AG04450 (cell line): ENCODE data around the gene ATXN7L2. TPM values are rescaled to one million over a fixed set of nuclear protein-coding genes. Genes with fewer than 3 reads are reported as not detected.

Experiments
- CTCF ChIA-PET: fragments of 300-600, 350-600 bp; formaldehyde crosslinking; extraction: SDS; loops from one replicate; lab custom pipeline; 2022; ENCODE audit warnings: antibody characterized with exemption, inconsistent platforms; lab: Charles Lee
- POLR2A ChIA-PET: fragments of 350-600 bp; formaldehyde crosslinking; extraction: SDS; loops from one replicate; lab custom pipeline; 2021; ENCODE audit warnings: antibody characterized with exemption, inconsistent platforms; lab: Yijun Ruan, JAX
- DNase-seq: peaks from one replicate; pipeline ENCODE4 v3.0.0-alpha.2; 2011; ENCODE audit warnings: low read depth, low spot score
- H3K27ac ChIP-seq: one replicate; pipeline ENCODE4 v1.5.1; 2012; ENCODE audit warnings: low read depth, low read length, control low read depth
- H3K27me3 ChIP-seq: one replicate; pipeline ENCODE4 v1.6.0; 2012; ENCODE audit warnings: low read length; ENCODE audit not compliant: control insufficient read depth, insufficient read depth
- H3K4me3 ChIP-seq: 2 replicates; pipeline ENCODE4 v1.5.1; 2011; ENCODE audit warnings: mild to moderate bottlenecking, low read depth, low read length, control low read depth
- H3K9me3 ChIP-seq: 2 replicates; pipeline ENCODE4 v1.5.1; 2012; ENCODE audit warnings: low read length; ENCODE audit not compliant: control insufficient read depth, insufficient read depth
- polyA plus RNA-seq: library from polyadenylated mRNA; depleted of rRNA; stranded (reverse); fragments of >200 nt; gene quantifications from 2 replicates; pipeline ENCODE4 v1.2.3, GENCODE V29; 2011
- TF ChIP-seq, protein P1 (sequence below): IDR thresholded peaks from 2 replicates; pipeline ENCODE4 v1.5.1; 2011; ENCODE audit warnings: low read depth, low read length, control low read depth, inconsistent platforms

ATXN7L2 gene
- polyA plus RNA-seq, 1 experiment: 1.5 TPM

GRCh38 chr1:109522026-109522425 lies 38.3 kb downstream of the ATXN7L2 start:
- H3K27me3 ChIP-seq: peaks cover 35% of the 10 kb centered on the region
- POLR2A ChIA-PET: no interaction called here
- CTCF ChIA-PET: interaction anchor here (0.7 to 1.3 kb wide), 3 partner anchors 10 to 32 kb away, joined by 3 to 12 read pairs (median 4); no protein-coding TSS in a partner anchor
- no peak for DNase-seq
- no peak overlapping the region for H3K4me3 ChIP-seq
- H3K9me3 ChIP-seq: no peaks in the 10 kb centered on the region
- TF ChIP-seq, protein P1, sequence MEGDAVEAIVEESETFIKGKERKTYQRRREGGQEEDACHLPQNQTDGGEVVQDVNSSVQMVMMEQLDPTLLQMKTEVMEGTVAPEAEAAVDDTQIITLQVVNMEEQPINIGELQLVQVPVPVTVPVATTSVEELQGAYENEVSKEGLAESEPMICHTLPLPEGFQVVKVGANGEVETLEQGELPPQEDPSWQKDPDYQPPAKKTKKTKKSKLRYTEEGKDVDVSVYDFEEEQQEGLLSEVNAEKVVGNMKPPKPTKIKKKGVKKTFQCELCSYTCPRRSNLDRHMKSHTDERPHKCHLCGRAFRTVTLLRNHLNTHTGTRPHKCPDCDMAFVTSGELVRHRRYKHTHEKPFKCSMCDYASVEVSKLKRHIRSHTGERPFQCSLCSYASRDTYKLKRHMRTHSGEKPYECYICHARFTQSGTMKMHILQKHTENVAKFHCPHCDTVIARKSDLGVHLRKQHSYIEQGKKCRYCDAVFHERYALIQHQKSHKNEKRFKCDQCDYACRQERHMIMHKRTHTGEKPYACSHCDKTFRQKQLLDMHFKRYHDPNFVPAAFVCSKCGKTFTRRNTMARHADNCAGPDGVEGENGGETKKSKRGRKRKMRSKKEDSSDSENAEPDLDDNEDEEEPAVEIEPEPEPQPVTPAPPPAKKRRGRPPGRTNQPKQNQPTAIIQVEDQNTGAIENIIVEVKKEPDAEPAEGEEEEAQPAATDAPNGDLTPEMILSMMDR: no peak
- no peak overlapping the region for H3K27ac ChIP-seq

DNA sequence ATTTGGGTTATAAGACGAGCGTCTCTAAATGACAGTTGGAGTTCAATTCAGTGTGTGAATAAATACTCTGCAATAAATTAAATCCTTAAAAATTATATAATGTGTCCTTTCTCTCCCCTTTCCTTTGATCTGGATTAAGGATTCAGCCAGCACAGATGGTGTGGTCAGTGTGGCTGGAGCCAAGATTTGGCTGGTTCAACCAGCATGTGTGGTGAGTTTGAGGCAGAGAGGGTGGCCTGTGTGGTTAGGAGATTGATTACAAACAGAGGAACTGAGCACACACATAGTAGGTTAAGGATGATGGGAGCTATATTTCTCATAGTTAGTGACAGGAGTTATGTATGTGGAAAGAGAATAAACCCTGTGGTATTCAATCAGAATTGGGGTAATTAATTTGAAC lies 40.0 kb downstream of the ATXN7L2 start:
- ChIA-PET CTCF (interaction anchor here (1.3 to 2.6 kb wide), 5 partner anchors 9 to 33 kb away, joined by 4 to 21 read pairs (median 12); partner anchors contain the start of gene CYB561D1), POLR2A (no interaction called here)
- TF ChIP-seq, protein P1: no peak
- Histone ChIP-seq H3K27me3 (peaks cover 43% of the 10 kb centered on the region), H3K9me3 (no peaks in the 10 kb centered on the region), H3K27ac (no peak overlapping the region), H3K4me3 (no peak overlapping the region)
- no peak for DNase-seq

- Histone ChIP-seq H3K27me3 (peaks cover 28% of the 10 kb centered on the region), H3K9me3 (no peaks in the 10 kb centered on the region), H3K27ac (no peak overlapping the region), H3K4me3 (no peak overlapping the region)
- CTCF ChIA-PET: interaction anchor here (17.0 kb wide), 1 partner anchor 27 kb away, joined by 1351 read pairs; the partner anchor contains the start of genes AMIGO1, ATXN7L2 and CYB561D1
- TF ChIP-seq, protein P1: no peak
- DNase-seq: no peak
- POLR2A ChIA-PET: no interaction called here
Observed at GRCh38 chr1:109527098-109527811, 43.5 kb downstream of the ATXN7L2 start.

DNA sequence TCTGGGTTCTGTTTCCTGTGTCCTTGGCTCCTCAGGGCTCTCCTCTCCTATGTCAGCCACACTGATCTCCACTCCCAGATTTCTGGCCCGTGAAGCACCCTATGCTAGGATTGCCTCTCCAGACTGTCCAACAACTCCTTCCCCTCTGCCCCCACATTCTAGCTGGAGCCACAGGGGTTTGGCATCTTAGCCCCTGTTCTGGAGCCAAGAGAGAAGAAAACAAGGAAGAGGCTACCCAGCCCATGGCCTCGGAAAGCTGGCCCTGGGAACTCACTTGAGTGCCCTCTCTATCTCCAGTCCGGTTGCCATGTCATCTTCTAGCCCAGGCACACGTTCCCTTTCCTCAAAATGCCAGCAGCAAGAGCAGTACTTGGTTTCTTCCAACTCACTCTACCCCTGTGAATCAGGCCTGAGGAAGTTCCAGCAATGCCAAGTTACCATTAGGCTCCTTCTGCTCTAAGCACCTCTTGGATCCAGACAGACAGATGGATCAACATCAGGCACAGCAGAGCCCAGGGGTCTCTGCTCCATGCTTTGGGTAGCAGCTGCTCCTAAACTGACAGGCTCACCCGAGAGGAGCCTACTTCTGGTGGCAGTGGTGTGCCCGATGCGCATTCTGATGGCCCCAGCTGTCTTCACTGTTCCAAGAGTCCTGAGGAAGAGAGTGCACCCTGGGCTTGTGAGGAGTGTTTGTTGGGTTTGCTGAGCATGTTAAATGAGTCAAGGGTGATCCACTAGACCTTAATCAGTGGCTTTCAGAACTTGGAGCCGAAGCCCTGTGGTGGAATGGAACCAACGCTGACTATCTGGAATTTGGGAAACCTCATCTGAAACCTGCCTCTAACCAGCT lies 44.4 kb downstream of the ATXN7L2 start:
- ChIA-PET CTCF (interaction anchor here (1.5 to 17.0 kb wide), 2 partner anchors 28 to 112 kb away, joined by 4 to 1351 read pairs; partner anchors contain the start of genes AMIGO1, ATXN7L2 and CYB561D1), POLR2A (no interaction called here)
- Histone ChIP-seq H3K4me3 (no peak overlapping the region), H3K27ac (no peak overlapping the region), H3K9me3 (no peaks in the 10 kb centered on the region), H3K27me3 (peaks cover 21% of the 10 kb centered on the region)
- TF ChIP-seq, protein P1: no peak
- no peak for DNase-seq
